ENCODE measurements around the gene FEN1.

FEN1 gene

GRCh38 chr11:61826930-61827570 is 34.3 kb downstream of the FEN1 start:
- ChIA-PET CTCF (interaction anchor here (1.4 to 6.9 kb wide), 3 partner anchors 8 to 30 kb away, joined by 6 to 52 read pairs (median 29); partner anchors contain the start of gene FADS1), POLR2A (interaction anchor here (1.3 kb wide), 1 partner anchor 12 kb away, joined by 5 read pairs; no protein-coding TSS in a partner anchor)
- TF ChIP-seq CTCF (IDR thresholded peaks at IDR 0.05; ENCODE audit: control extremely low read depth, extremely low read depth, low read depth, missing control alignments), result no peak
- DNase-seq (ENCODE audit: extremely low spot score), result no peak

- ChIA-PET CTCF (interaction anchor here (1.2 to 6.9 kb wide), 8 partner anchors 9 to 296 kb away, joined by 3 to 52 read pairs (median 12); partner anchors contain the start of genes FADS1 and INCENP), POLR2A (interaction anchor here (0.5 to 1.3 kb wide), 2 partner anchors 13 to 141 kb away, joined by 3 to 5 read pairs; no protein-coding TSS in a partner anchor)
- no peak for TF ChIP-seq CTCF (IDR thresholded peaks at IDR 0.05; ENCODE audit: control extremely low read depth, extremely low read depth, low read depth, missing control alignments)
- DNase-seq (ENCODE audit: extremely low spot score), result peak; percentile 93
Observed at GRCh38 chr11:61827571-61828378, 35.1 kb downstream of the FEN1 start, which contains the start of gene FADS2. Gene FADS2 (plus strand): TSS chr11:61828300. CDS start chr11:61828391, 91 bp downstream.

GRCh38 chr11:61828379-61828628 is 35.6 kb downstream of the FEN1 start:
- ChIA-PET POLR2A (interaction anchor here (0.5 to 1.3 kb wide), 2 partner anchors 13 to 140 kb away, joined by 3 to 5 read pairs; no protein-coding TSS in a partner anchor), CTCF (interaction anchor here (1.1 to 6.9 kb wide), 9 partner anchors 10 to 295 kb away, joined by 3 to 52 read pairs (median 9); partner anchors contain the start of genes FADS1 and INCENP)
- no peak for DNase-seq (ENCODE audit: extremely low spot score)
- no peak for TF ChIP-seq CTCF (IDR thresholded peaks at IDR 0.05; ENCODE audit: control extremely low read depth, extremely low read depth, low read depth, missing control alignments)

- DNase-seq (ENCODE audit: extremely low spot score), result peak; percentile 76
- peak; percentile 62 for TF ChIP-seq CTCF (IDR thresholded peaks at IDR 0.05; ENCODE audit: control extremely low read depth, extremely low read depth, low read depth, missing control alignments)
- ChIA-PET CTCF (interaction anchor here (0.8 to 6.9 kb wide), 13 partner anchors 10 to 295 kb away, joined by 3 to 52 read pairs (median 4); partner anchors contain the start of genes FADS1, INCENP and TMEM258), POLR2A (interaction anchor here (1.5 kb wide), 1 partner anchor 14 kb away, joined by 7 read pairs; no protein-coding TSS in a partner anchor)
Observed at GRCh38 chr11:61828629-61829407, 36.1 kb downstream of the FEN1 start.

- POLR2A ChIA-PET, result interaction anchor here (1.5 kb wide), 1 partner anchor 15 kb away, joined by 7 read pairs; no protein-coding TSS in a partner anchor
- CTCF ChIA-PET, result interaction anchor here (1.2 to 6.9 kb wide), 9 partner anchors 11 to 279 kb away, joined by 3 to 52 read pairs (median 5); partner anchors contain the start of genes FADS1 and TMEM258
- TF ChIP-seq CTCF (IDR thresholded peaks at IDR 0.05; ENCODE audit: control extremely low read depth, extremely low read depth, low read depth, missing control alignments), result no peak
- DNase-seq (ENCODE audit: extremely low spot score), result no peak
Observed at GRCh38 chr11:61829806-61830205, 37.1 kb downstream of the FEN1 start.

Measured in GM10248 (cell line).